Sigmoid colon (tissue), 7 donors: Measurements from ENCODE around the gene GSS. TPM values are rescaled to one million over a fixed set of nuclear protein-coding genes. Genes with fewer than 3 reads are reported as not detected.
"Not testable (repeated sequence)": the region's sequence is repeated elsewhere in the genome, so short reads cannot be mapped to it uniquely, and the experiment has no call there.

Experiments
- DNase-seq: peaks from one replicate; pipeline ENCODE4 v3.0.0-alpha.2; 2019
- H3K27ac ChIP-seq, 4 donors: fragments of 200-600 bp; sonication (generic); one replicate each; pipeline ENCODE4 v1.5.1; 2016 to 2019; ENCODE audit warnings: mild to moderate bottlenecking in 1 of 4
- H3K27me3 ChIP-seq, 3 donors: fragments of 200-600 bp; sonication (generic); one replicate each; pipeline ENCODE4 v1.5.1; 2019; ENCODE audit warnings: mild to moderate bottlenecking in 1 of 3
- H3K36me3 ChIP-seq, 4 donors: fragments of 200-600 bp; sonication (generic); one replicate each; pipeline ENCODE4 v1.5.1; 2016 to 2019
- H3K4me1 ChIP-seq, 4 donors: fragments of 200-600 bp; sonication (generic); one replicate each; pipeline ENCODE4 v1.5.1; 2017 to 2019
- H3K4me3 ChIP-seq, 4 donors: fragments of 200-600 bp; sonication (generic); one replicate each; pipeline ENCODE4 v1.5.1; 2017 to 2019; ENCODE audit warnings: mild to moderate bottlenecking in 2 of 4, moderate library complexity in 1 of 4
- H3K9me3 ChIP-seq, 4 donors: fragments of 200-600 bp in 3 of 4; sonication (generic) in 3 of 4; one replicate each; pipeline versions ENCODE4 v1.5.1 to v1.6.1; 2013 to 2019
- CTCF ChIP-seq, 4 experiments: fragments of 450-650 bp in 3 of 4; fragments of 200-600 bp in 1 of 4; IDR thresholded peaks; one replicate each; pipeline ENCODE4 v1.5.1; 2016 to 2019; ENCODE audit warnings: antibody characterized with exemption in 4 of 4, mild to moderate bottlenecking in 3 of 4, moderate library complexity in 2 of 4
- EP300 ChIP-seq, 4 donors: sonication (generic); formaldehyde crosslinking; IDR thresholded peaks; one replicate each; pipeline ENCODE4 v1.6.1; 2017; ENCODE audit warnings: antibody characterized with exemption in 4 of 4
- POLR2A ChIP-seq, 2 donors: fragments of 450-650 bp; IDR thresholded peaks; one replicate each; pipeline ENCODE4 v1.6.1; 2016; ENCODE audit warnings: antibody characterized with exemption in 2 of 2, mild to moderate bottlenecking in 2 of 2, moderate library complexity in 2 of 2
- POLR2AphosphoS5 ChIP-seq, 4 donors: sonication (generic); formaldehyde crosslinking; IDR thresholded peaks; one replicate each; pipeline ENCODE4 v1.6.1; 2017; ENCODE audit warnings: antibody characterized with exemption in 4 of 4
- WGBS, 2 donors: extraction: QIAGEN DNeasy Blood & Tissue Kit; methylation state at CpG; one replicate each; pipeline ENCODE4 v1.1.7; 2013; 5-methylcytosine and 5-hydroxymethylcytosine counted together
- intact Hi-C: fragments of 100-400 bp; cut with DNase I; formaldehyde crosslinking; loops from one replicate; pipeline ENCODE4 v1.15.1; 2023
- polyA plus RNA-seq, 3 donors: library from polyadenylated mRNA; stranded (reverse); fragments of 200-250 nt; gene quantifications; one replicate each; pipeline ENCODE4 v1.2.3, GENCODE V29; 2013
- total RNA-seq, 4 donors: library from RNA; depleted of rRNA; stranded (reverse); fragments of >200 nt; gene quantifications; one replicate each; pipeline ENCODE4 v1.1.0, GENCODE V29; 2016
- donor health status: healthy with polysubstance abuse.
- donor health status: Bipolar disorder and iron deficiency.
- donor health status: healthy.

Gene GSS
- total and polyA plus RNA-seq, 7 donors = 22.9 to 80.7 (median 30.5) TPM

DNA sequence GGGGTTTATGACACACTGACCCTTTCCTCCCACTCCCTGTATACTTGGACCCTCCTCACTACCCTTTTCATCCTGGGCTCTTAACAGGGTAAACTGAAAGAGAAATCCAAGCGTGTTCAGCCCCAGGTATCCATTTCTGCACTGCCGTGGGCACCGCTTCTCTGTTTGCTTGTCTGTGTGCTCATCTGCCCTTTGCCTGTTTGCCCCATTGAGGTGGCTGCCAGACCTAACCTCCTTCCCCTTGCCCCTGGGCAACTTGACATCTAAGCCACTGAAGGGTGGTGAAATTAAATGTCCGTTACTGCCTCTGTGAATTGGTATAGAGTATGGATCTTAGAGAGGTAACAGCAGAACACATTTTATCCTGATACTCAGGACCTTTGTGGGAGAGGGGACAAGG is 40.5 kb downstream of the GSS start:
- no peaks in the 10 kb centered on the region for H3K4me1 ChIP-seq
- TF ChIP-seq POLR2AphosphoS5 (IDR thresholded peaks at IDR 0.05) = no peak
- TF ChIP-seq EP300 (IDR thresholded peaks at IDR 0.05) = no peak
- no peak for TF ChIP-seq POLR2A (IDR thresholded peaks at IDR 0.05)
- no peak for TF ChIP-seq CTCF (IDR thresholded peaks at IDR 0.05)
- WGBS, 2 donors = 44 to 84% methylated on average over 4 of the region's 4 CpGs
- peaks cover 0 to 11% (median 7%) of the 10 kb centered on the region in 4 donors for H3K36me3 ChIP-seq
- no peaks in the 10 kb centered on the region for H3K27me3 ChIP-seq
- intact Hi-C loops = no loop called here
- DNase-seq = no peak
- no peak overlapping the region for H3K27ac ChIP-seq
- no peak overlapping the region for H3K4me3 ChIP-seq
- H3K9me3 ChIP-seq = no peaks in the 10 kb centered on the region

- H3K9me3 ChIP-seq = no peaks in the 10 kb centered on the region
- TF ChIP-seq EP300 (IDR thresholded peaks at IDR 0.05) (no peak), POLR2A (IDR thresholded peaks at IDR 0.05) (no peak), CTCF (IDR thresholded peaks at IDR 0.05) (no peak), POLR2AphosphoS5 (IDR thresholded peaks at IDR 0.05) (no peak)
- peak overlapping the region; percentile 33 to 54 (median 46) for H3K27ac ChIP-seq
- H3K4me3 ChIP-seq = no peak overlapping the region
- no peak for DNase-seq
- intact Hi-C loops = no loop called here
- no peaks in the 10 kb centered on the region for H3K36me3 ChIP-seq
- WGBS, 2 donors = 25 to 33% methylated on average over 7 of the region's 7 CpGs
- peaks cover 0 to 14% (median 13%) of the 10 kb centered on the region in 4 donors for H3K4me1 ChIP-seq
- H3K27me3 ChIP-seq = no peaks in the 10 kb centered on the region
These were observed 47.8 kb downstream of the GSS start for GRCh38 chr20:34907616-34908469.

GRCh38 chr20:34904202-34904621 is 51.4 kb downstream of the GSS start:
- Histone ChIP-seq H3K36me3 (peaks cover 0 to 6% (median 0%) of the 10 kb centered on the region in 4 donors), H3K9me3 (no peaks in the 10 kb centered on the region), H3K4me1 (peaks cover 0 to 14% (median 13%) of the 10 kb centered on the region in 4 donors), H3K27ac (no peak overlapping the region), H3K27me3 (no peaks in the 10 kb centered on the region), H3K4me3 (no peak overlapping the region)
- intact Hi-C loops = no loop called here
- TF ChIP-seq EP300 (IDR thresholded peaks at IDR 0.05) (no peak), CTCF (IDR thresholded peaks at IDR 0.05) (no peak), POLR2AphosphoS5 (IDR thresholded peaks at IDR 0.05) (no peak), POLR2A (IDR thresholded peaks at IDR 0.05) (no peak)
- DNase-seq = no peak
- 35 to 63% methylated on average over 3 of the region's 3 CpGs for WGBS, 2 donors

DNA sequence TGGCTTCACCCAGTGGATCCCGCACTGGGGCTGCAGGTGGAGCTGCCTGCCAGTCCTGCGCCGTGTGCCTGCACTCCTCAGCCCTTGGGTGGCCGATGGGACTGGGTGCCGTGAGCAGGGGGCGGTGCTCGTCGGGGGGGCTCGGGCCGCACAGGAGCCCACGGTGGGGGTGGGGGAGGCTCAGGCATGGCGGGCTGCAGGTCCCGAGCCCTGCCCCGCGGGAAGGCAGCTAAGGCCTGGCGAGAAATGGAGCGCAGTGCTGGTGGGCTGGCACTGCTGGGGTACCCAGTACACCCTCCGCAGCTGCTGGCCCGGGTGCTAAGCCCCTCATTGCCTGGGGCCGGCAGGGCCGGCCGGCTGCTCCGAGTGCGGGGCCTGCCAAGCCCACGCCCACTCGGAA is 56.9 kb downstream of the GSS start:
- DNase-seq, H3K27ac ChIP-seq, H3K27me3 ChIP-seq, H3K9me3 ChIP-seq, intact Hi-C loops, H3K36me3 ChIP-seq, H3K4me3 ChIP-seq: not testable (repeated sequence)
- 93 to 94% methylated on average over 26 of the region's 26 CpGs for WGBS, 2 donors
- H3K4me1 ChIP-seq = peaks cover 0 to 22% (median 17%) of the 10 kb centered on the region in 4 donors

DNA sequence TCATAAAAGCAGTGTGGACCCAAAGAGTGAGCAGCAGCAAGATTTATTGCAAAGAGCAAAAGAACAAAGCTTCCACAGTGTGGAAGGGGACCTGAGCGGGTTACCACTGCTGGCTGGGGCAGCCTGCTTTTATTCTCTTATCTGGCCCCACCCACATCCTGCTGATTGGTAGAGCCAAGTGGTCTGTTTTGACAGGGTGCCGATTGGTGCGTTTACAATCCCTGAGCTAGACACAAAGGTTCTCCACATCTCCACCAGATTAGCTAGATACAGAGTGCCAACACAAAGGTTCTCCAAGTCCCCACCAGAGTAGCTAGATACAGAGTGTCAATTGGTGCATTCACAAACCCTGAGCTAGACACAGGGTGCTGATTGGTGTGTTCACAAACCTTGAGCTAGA is 57.5 kb downstream of the GSS start:
- 61 to 87% methylated on average over 2 to 3 of the region's 3 CpGs for WGBS, 2 donors
- H3K27me3 ChIP-seq, H3K36me3 ChIP-seq, DNase-seq, H3K27ac ChIP-seq, intact Hi-C loops, H3K9me3 ChIP-seq, H3K4me3 ChIP-seq: not testable (repeated sequence)
- peaks cover 0 to 22% (median 17%) of the 10 kb centered on the region in 4 donors for H3K4me1 ChIP-seq
